Activated naive CD4-positive, alpha-beta T cell treated with anti-CD3 and anti-CD28 coated beads for 36 hours (primary cell): Measurements from ENCODE around the gene PTTG1. TPM values are rescaled to one million over a fixed set of nuclear protein-coding genes. Genes with fewer than 3 reads are reported as not detected.

ENCODE experiments used
- CTCF ChIA-PET: fragments of 350-600 bp; sonication (Branson Sonifier 250); formaldehyde crosslinking; loops from one replicate; lab custom pipeline; 2021; ENCODE audit warnings: antibody characterized with exemption; lab: Charles Lee
- DNase-seq: peaks from one replicate; pipeline ENCODE4 v3.0.0-alpha.2; 2020
- H3K27ac Mint-ChIP-seq: one replicate; pipeline ENCODE4 v1.8.0; 2021; ENCODE audit warnings: mild to moderate bottlenecking, mixed read lengths
- H3K27me3 Mint-ChIP-seq: one replicate; pipeline ENCODE4 v1.8.0; 2021; ENCODE audit warnings: low read depth, mixed read lengths
- H3K36me3 Mint-ChIP-seq: one replicate; pipeline ENCODE4 v1.8.0; 2021; ENCODE audit warnings: low read depth, mixed read lengths
- H3K4me1 Mint-ChIP-seq: one replicate; pipeline ENCODE4 v1.8.0; 2021; ENCODE audit warnings: low read depth, mixed read lengths
- H3K4me3 Mint-ChIP-seq: one replicate; pipeline ENCODE4 v1.8.0; 2021; ENCODE audit warnings: mild to moderate bottlenecking, moderate library complexity, mixed read lengths
- H3K9me3 Mint-ChIP-seq: one replicate; pipeline ENCODE4 v1.8.0; 2021; ENCODE audit warnings: mixed read lengths
- intact Hi-C: fragments of 100-400 bp; cut with micrococcal nuclease; formaldehyde crosslinking; loops from one replicate; pipeline ENCODE4 v1.15.1; 2023
- total RNA-seq, 2 experiments: library from RNA; stranded (reverse); gene quantifications; one replicate each; pipeline ENCODE4 v1.2.3, GENCODE V29; 2021

Gene PTTG1
- total RNA-seq, 2 experiments from 2014 or later, result 254 to 270 TPM

- H3K27me3 Mint-ChIP-seq, result no peaks in the 10 kb centered on the region
- peak overlapping the region; percentile 98 for H3K27ac Mint-ChIP-seq
- peak; percentile 87 for DNase-seq
- H3K4me3 Mint-ChIP-seq, result peak overlapping the region; percentile 99
- CTCF ChIA-PET, result interaction anchor here (0.8 to 5.9 kb wide), 4 partner anchors 24 to 39 kb away, joined by 3 to 74 read pairs (median 12); no protein-coding TSS in a partner anchor
- peaks cover 13% of the 10 kb centered on the region for H3K36me3 Mint-ChIP-seq
- no peaks in the 10 kb centered on the region for H3K9me3 Mint-ChIP-seq
- H3K4me1 Mint-ChIP-seq, result peaks cover 72% of the 10 kb centered on the region
- intact Hi-C loops, result loop anchor here (1.0 to 2.0 kb wide), 5 partner anchors 28 to 349 kb away; partner anchors contain the start of genes PTTG1 and PWWP2A
These were observed 46.1 kb downstream of the PTTG1 start for GRCh38 chr5:160467555-160468362.

GRCh38 chr5:160468363-160468975, 46.8 kb downstream of the PTTG1 start:
- DNase-seq, result no peak
- peak overlapping the region; percentile 98 for H3K27ac Mint-ChIP-seq
- CTCF ChIA-PET, result interaction anchor here (0.8 to 5.9 kb wide), 4 partner anchors 25 to 39 kb away, joined by 3 to 74 read pairs (median 12); no protein-coding TSS in a partner anchor
- intact Hi-C loops, result loop anchor here (1.0 to 2.0 kb wide), 5 partner anchors 29 to 350 kb away; partner anchors contain the start of genes PTTG1 and PWWP2A
- no peaks in the 10 kb centered on the region for H3K9me3 Mint-ChIP-seq
- peaks cover 78% of the 10 kb centered on the region for H3K4me1 Mint-ChIP-seq
- peaks cover 19% of the 10 kb centered on the region for H3K36me3 Mint-ChIP-seq
- H3K4me3 Mint-ChIP-seq, result peak overlapping the region; percentile 99
- H3K27me3 Mint-ChIP-seq, result no peaks in the 10 kb centered on the region

GRCh38 chr5:160469156-160470144, 47.8 kb downstream of the PTTG1 start:
- H3K36me3 Mint-ChIP-seq, result peaks cover 20% of the 10 kb centered on the region
- H3K27me3 Mint-ChIP-seq, result no peaks in the 10 kb centered on the region
- peak overlapping the region; percentile 99 for H3K4me3 Mint-ChIP-seq
- intact Hi-C loops, result loop anchor here (2.0 kb wide), 1 partner anchor 351 kb away; the partner anchor contains the start of gene PWWP2A
- CTCF ChIA-PET, result interaction anchor here (0.5 to 3.2 kb wide), 2 partner anchors 8 to 31 kb away, joined by 3 to 14 read pairs; no protein-coding TSS in a partner anchor
- no peaks in the 10 kb centered on the region for H3K9me3 Mint-ChIP-seq
- no peak for DNase-seq
- peak overlapping the region; percentile 89 for H3K27ac Mint-ChIP-seq
- H3K4me1 Mint-ChIP-seq, result peaks cover 74% of the 10 kb centered on the region

- H3K36me3 Mint-ChIP-seq, result peaks cover 20% of the 10 kb centered on the region
- intact Hi-C loops, result no loop called here
- no peak for DNase-seq
- peaks cover 70% of the 10 kb centered on the region for H3K4me1 Mint-ChIP-seq
- H3K27me3 Mint-ChIP-seq, result no peaks in the 10 kb centered on the region
- CTCF ChIA-PET, result interaction anchor here (1.1 to 3.2 kb wide), 2 partner anchors 32 to 36 kb away, joined by 3 to 14 read pairs; no protein-coding TSS in a partner anchor
- peak overlapping the region; percentile 89 for H3K27ac Mint-ChIP-seq
- H3K4me3 Mint-ChIP-seq, result peak overlapping the region; percentile 60
- no peaks in the 10 kb centered on the region for H3K9me3 Mint-ChIP-seq
These were observed 49.0 kb downstream of the PTTG1 start for GRCh38 chr5:160470437-160471361.

- H3K36me3 Mint-ChIP-seq, result peaks cover 25% of the 10 kb centered on the region
- intact Hi-C loops, result no loop called here
- H3K27me3 Mint-ChIP-seq, result no peaks in the 10 kb centered on the region
- peak overlapping the region; percentile 72 for H3K27ac Mint-ChIP-seq
- H3K4me1 Mint-ChIP-seq, result peaks cover 67% of the 10 kb centered on the region
- no peak for DNase-seq
- peak overlapping the region; percentile 35 for H3K4me3 Mint-ChIP-seq
- no peaks in the 10 kb centered on the region for H3K9me3 Mint-ChIP-seq
- CTCF ChIA-PET, result interaction anchor here (3.2 kb wide), 1 partner anchor 33 kb away, joined by 14 read pairs; no protein-coding TSS in a partner anchor
These were observed 50.1 kb downstream of the PTTG1 start for GRCh38 chr5:160471761-160472160.

- no peak for DNase-seq
- CTCF ChIA-PET, result interaction anchor here (3.6 kb wide), 1 partner anchor 34 kb away, joined by 26 read pairs; no protein-coding TSS in a partner anchor
- Mint-ChIP-seq H3K4me1 (peaks cover 67% of the 10 kb centered on the region), H3K9me3 (no peaks in the 10 kb centered on the region), H3K27ac (peak overlapping the region; percentile 72), H3K27me3 (no peaks in the 10 kb centered on the region), H3K36me3 (peaks cover 29% of the 10 kb centered on the region), H3K4me3 (peak overlapping the region; percentile 41)
- intact Hi-C loops, result no loop called here
These were observed 50.8 kb downstream of the PTTG1 start for GRCh38 chr5:160472482-160472881.

GRCh38 chr5:160473681-160474080, 52.0 kb downstream of the PTTG1 start:
- Mint-ChIP-seq H3K27me3 (no peaks in the 10 kb centered on the region), H3K4me3 (peak overlapping the region; percentile 20), H3K9me3 (no peaks in the 10 kb centered on the region), H3K27ac (peak overlapping the region; percentile 44), H3K36me3 (peaks cover 29% of the 10 kb centered on the region), H3K4me1 (peaks cover 67% of the 10 kb centered on the region)
- no peak for DNase-seq
- intact Hi-C loops, result no loop called here
- CTCF ChIA-PET, result interaction anchor here (3.6 kb wide), 1 partner anchor 35 kb away, joined by 26 read pairs; no protein-coding TSS in a partner anchor

- H3K36me3 Mint-ChIP-seq, result peaks cover 30% of the 10 kb centered on the region
- H3K27ac Mint-ChIP-seq, result no peak overlapping the region
- no peak overlapping the region for H3K4me3 Mint-ChIP-seq
- H3K9me3 Mint-ChIP-seq, result no peaks in the 10 kb centered on the region
- no peak for DNase-seq
- H3K27me3 Mint-ChIP-seq, result no peaks in the 10 kb centered on the region
- H3K4me1 Mint-ChIP-seq, result peaks cover 68% of the 10 kb centered on the region
- CTCF ChIA-PET, result interaction anchor here (3.6 kb wide), 1 partner anchor 35 kb away, joined by 26 read pairs; no protein-coding TSS in a partner anchor
- intact Hi-C loops, result no loop called here
These were observed 52.4 kb downstream of the PTTG1 start for GRCh38 chr5:160474084-160474483.

- CTCF ChIA-PET, result interaction anchor here (0.6 to 3.6 kb wide), 3 partner anchors 18 to 37 kb away, joined by 3 to 26 read pairs (median 6); no protein-coding TSS in a partner anchor
- H3K4me1 Mint-ChIP-seq, result peaks cover 63% of the 10 kb centered on the region
- H3K4me3 Mint-ChIP-seq, result no peak overlapping the region
- H3K36me3 Mint-ChIP-seq, result peaks cover 32% of the 10 kb centered on the region
- H3K9me3 Mint-ChIP-seq, result no peaks in the 10 kb centered on the region
- peak overlapping the region; percentile 5 for H3K27ac Mint-ChIP-seq
- no peaks in the 10 kb centered on the region for H3K27me3 Mint-ChIP-seq
- intact Hi-C loops, result no loop called here
- no peak for DNase-seq
These were observed 54.3 kb downstream of the PTTG1 start for GRCh38 chr5:160475864-160476438.

GRCh38 chr5:160477266-160477970, 55.8 kb downstream of the PTTG1 start:
- H3K9me3 Mint-ChIP-seq, result no peaks in the 10 kb centered on the region
- CTCF ChIA-PET, result interaction anchor here (0.7 to 3.2 kb wide), 5 partner anchors 8 to 38 kb away, joined by 3 to 16 read pairs (median 3); no protein-coding TSS in a partner anchor
- intact Hi-C loops, result no loop called here

More at GRCh38 chr5:160477266-160477970, 55.8 kb downstream of the PTTG1 start:
- DNase-seq, result peak; percentile 46
- H3K27me3 Mint-ChIP-seq, result no peaks in the 10 kb centered on the region
- H3K4me1 Mint-ChIP-seq, result peaks cover 52% of the 10 kb centered on the region
- H3K4me3 Mint-ChIP-seq, result peak overlapping the region; percentile 34
- peak overlapping the region; percentile 81 for H3K27ac Mint-ChIP-seq
- H3K36me3 Mint-ChIP-seq, result peaks cover 29% of the 10 kb centered on the region
